OCI-LY1 (cell line): ENCODE results near the gene ADGRV1.

ENCODE experiments used
- H2AFZ ChIP-seq: fragments of 200-600 bp; sonication (generic), shearing (Covaris generic); 2 replicates; pipeline ENCODE4 v1.6.0; 2014; ENCODE audit warnings: antibody characterized with exemption, mild to moderate bottlenecking, low read length
- H3F3A ChIP-seq: fragments of 200-600 bp; sonication (generic), shearing (Covaris generic); 2 replicates; pipeline ENCODE4 v1.6.0; 2014; ENCODE audit warnings: mild to moderate bottlenecking, antibody characterized with exemption, low read length, moderate library complexity; ENCODE audit not compliant: insufficient read depth
- H3K27ac ChIP-seq: fragments of 200-600 bp; sonication (generic); 2 replicates; pipeline ENCODE4 v1.5.1; 2014; ENCODE audit warnings: low read length, mixed run types, mild to moderate bottlenecking, low read depth; ENCODE audit not compliant: poor library complexity, severe bottlenecking
- H3K27me3 ChIP-seq: fragments of 200-600 bp; sonication (generic); 2 replicates; pipeline ENCODE4 v1.6.0; 2014; ENCODE audit warnings: antibody characterized with exemption, mild to moderate bottlenecking, low read length, moderate library complexity; ENCODE audit not compliant: insufficient read depth
- H3K36me3 ChIP-seq: fragments of 200-600 bp; sonication (generic); 2 replicates; pipeline ENCODE4 v1.6.1; 2014; ENCODE audit warnings: mild to moderate bottlenecking, antibody characterized with exemption, low read length, moderate library complexity, mixed read lengths; ENCODE audit not compliant: insufficient read depth
- H3K4me1 ChIP-seq: fragments of 200-600 bp; sonication (generic); 2 replicates; pipeline ENCODE4 v1.5.1; 2014; ENCODE audit warnings: mild to moderate bottlenecking, low read length, moderate library complexity; ENCODE audit not compliant: insufficient read depth, severe bottlenecking
- H3K4me2 ChIP-seq: fragments of 200-600 bp; sonication (generic), shearing (Covaris generic); 2 replicates; pipeline ENCODE4 v1.6.1; 2014; ENCODE audit warnings: low read length
- H3K4me3 ChIP-seq: fragments of 200-600 bp; sonication (generic); 2 replicates; pipeline ENCODE4 v1.5.1; 2014; ENCODE audit warnings: low read length, low read depth, mild to moderate bottlenecking, mixed read lengths; ENCODE audit not compliant: poor library complexity, severe bottlenecking
- H3K79me2 ChIP-seq: fragments of 200-600 bp; shearing (Covaris generic); 2 replicates; pipeline ENCODE4 v1.6.1; 2016; ENCODE audit warnings: mixed run types, low read length, mixed read lengths; ENCODE audit not compliant: insufficient read depth
- H3K9ac ChIP-seq: fragments of 200-600 bp; sonication (generic), shearing (Covaris generic); 2 replicates; pipeline ENCODE4 v1.6.1; 2014; ENCODE audit warnings: mild to moderate bottlenecking, low read length, mixed read lengths
- H3K9me2 ChIP-seq: fragments of 200-600 bp; sonication (generic), shearing (Covaris generic); 2 replicates; pipeline ENCODE4 v1.6.1; 2014; ENCODE audit warnings: low read depth, mild to moderate bottlenecking, low read length, mixed read lengths
- H3K9me3 ChIP-seq: fragments of 200-600 bp; shearing (Covaris generic); 2 replicates; pipeline ENCODE4 v1.6.1; 2014; ENCODE audit warnings: low read length, mixed read lengths
- H4K20me1 ChIP-seq: fragments of 200-600 bp; sonication (generic), shearing (Covaris generic); 2 replicates; pipeline ENCODE4 v1.6.0; 2016; ENCODE audit warnings: mild to moderate bottlenecking, low read length; ENCODE audit not compliant: insufficient read depth
- CTCF ChIP-seq: fragments of 200-600 bp; sonication (generic), shearing (Covaris generic); IDR thresholded peaks from 2 replicates; pipeline ENCODE4 v1.5.1; 2017; ENCODE audit warnings: mild to moderate bottlenecking, antibody characterized with exemption, low read length, moderate library complexity, mixed read lengths
- EZH2 ChIP-seq: fragments of 200-600 bp; sonication (generic), shearing (Covaris generic); IDR thresholded peaks from 2 replicates; pipeline ENCODE4 v1.8.0; 2017; ENCODE audit warnings: borderline replicate concordance, mixed run types, mild to moderate bottlenecking, antibody characterized with exemption, low read length, moderate library complexity, mixed read lengths

Gene ADGRV1

DNA sequence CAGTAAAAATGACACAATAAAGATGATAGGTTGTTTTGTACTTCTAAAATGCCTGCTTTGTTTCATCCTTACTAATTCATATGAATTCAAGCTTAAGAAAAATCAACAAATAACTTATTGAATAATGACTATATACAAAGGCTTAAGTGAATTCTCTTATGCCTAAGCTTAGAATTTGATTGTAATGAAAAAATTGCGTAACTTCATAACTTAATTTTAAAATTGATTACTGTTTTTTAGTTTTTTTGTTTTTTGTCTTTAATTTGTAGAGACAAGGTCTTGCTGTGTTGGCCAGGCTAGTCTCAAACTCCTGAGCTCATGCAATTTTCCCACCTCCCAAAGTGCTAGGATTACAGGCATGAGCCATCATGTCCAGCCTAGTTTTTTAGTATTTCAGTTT, 432.6 kb downstream of the ADGRV1 start:
- Histone ChIP-seq H3K4me1 (no peaks in the 10 kb centered on the region), H3K79me2 (no peaks in the 10 kb centered on the region), H4K20me1 (no peaks in the 10 kb centered on the region), H3F3A (no peaks in the 10 kb centered on the region), H3K36me3 (no peaks in the 10 kb centered on the region), H3K27me3 (no peaks in the 10 kb centered on the region), H3K9me3 (no peaks in the 10 kb centered on the region), H2AFZ (no peak overlapping the region), H3K27ac (no peak overlapping the region), H3K9me2 (no peaks in the 10 kb centered on the region), H3K4me3 (no peak overlapping the region), H3K9ac (no peak overlapping the region), H3K4me2 (no peak overlapping the region)
- TF ChIP-seq EZH2 (no peak), CTCF (no peak)

DNA sequence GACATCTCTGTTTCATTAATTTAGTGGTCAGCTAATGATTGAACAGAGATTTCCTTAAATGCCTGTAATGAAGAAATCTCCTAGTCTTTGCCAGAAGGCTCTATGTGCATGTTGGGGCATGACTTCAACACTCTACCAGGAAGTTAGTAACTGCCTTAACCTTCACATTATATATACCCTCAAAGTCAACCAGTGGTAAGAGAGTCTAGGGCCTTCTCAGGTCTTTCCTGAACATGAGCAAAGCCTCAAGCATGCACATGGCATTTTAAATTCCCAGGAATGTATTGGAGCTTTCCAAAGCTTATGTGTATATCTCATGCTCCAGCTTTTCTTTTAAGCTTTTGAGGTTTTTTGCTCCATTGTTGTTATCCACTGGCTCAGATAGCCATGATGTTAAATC, 436.2 kb downstream of the ADGRV1 start:
- no peaks in the 10 kb centered on the region for H3K9me3 ChIP-seq
- H3K36me3 ChIP-seq = no peaks in the 10 kb centered on the region
- H3K4me1 ChIP-seq = no peaks in the 10 kb centered on the region
- no peaks in the 10 kb centered on the region for H4K20me1 ChIP-seq
- no peaks in the 10 kb centered on the region for H3K79me2 ChIP-seq
- no peaks in the 10 kb centered on the region for H3K9me2 ChIP-seq
- H2AFZ ChIP-seq = no peak overlapping the region
- no peak overlapping the region for H3K27ac ChIP-seq
- H3K27me3 ChIP-seq = no peaks in the 10 kb centered on the region
- TF ChIP-seq EZH2 = no peak
- TF ChIP-seq CTCF = no peak
- H3K4me2 ChIP-seq = no peak overlapping the region
- H3K4me3 ChIP-seq = no peak overlapping the region
- no peak overlapping the region for H3K9ac ChIP-seq
- no peaks in the 10 kb centered on the region for H3F3A ChIP-seq

DNA sequence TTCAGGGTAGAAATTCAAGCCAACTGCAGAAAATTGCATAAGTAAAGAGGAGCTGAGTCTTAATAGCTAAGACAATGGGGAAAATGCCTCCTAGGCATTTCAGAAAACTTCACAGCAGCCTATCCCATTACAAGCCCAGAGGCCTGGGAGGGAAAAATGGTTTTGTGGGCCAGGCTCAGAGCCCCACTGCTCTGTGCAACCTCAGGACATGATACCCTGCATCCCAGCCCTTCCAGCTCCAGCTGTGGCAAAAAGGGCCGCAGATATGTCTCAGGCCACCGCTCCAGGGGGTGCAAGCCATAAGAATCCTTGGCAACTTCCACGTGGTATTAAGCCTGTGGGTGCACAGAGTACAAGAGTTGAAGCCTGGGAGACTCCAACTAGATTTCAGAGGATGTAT, 437.5 kb downstream of the ADGRV1 start:
- Histone ChIP-seq H3K9ac (no peak overlapping the region), H3F3A (no peaks in the 10 kb centered on the region), H3K9me2 (no peaks in the 10 kb centered on the region), H3K4me2 (no peak overlapping the region), H3K9me3 (no peaks in the 10 kb centered on the region), H3K36me3 (no peaks in the 10 kb centered on the region), H4K20me1 (no peaks in the 10 kb centered on the region), H3K27me3 (no peaks in the 10 kb centered on the region), H3K27ac (no peak overlapping the region), H3K4me1 (no peaks in the 10 kb centered on the region), H2AFZ (no peak overlapping the region), H3K79me2 (no peaks in the 10 kb centered on the region), H3K4me3 (no peak overlapping the region)
- TF ChIP-seq EZH2 = no peak
- TF ChIP-seq CTCF = no peak
